NT2/D1 (cell line): Measurements from ENCODE around the gene SAFB.
A peak's percentile ranks its signal among the peaks of the same experiment; 100 is the strongest.
"Not testable (repeated sequence)": the region's sequence is repeated elsewhere in the genome, so short reads cannot be mapped to it uniquely, and the experiment has no call there.

ENCODE experiments used
- DNase-seq: peaks from one replicate; pipeline ENCODE4 v3.0.0-alpha.2; 2011; ENCODE audit warnings: low read depth, low spot score
- H3K27me3 ChIP-seq: 2 replicates; pipeline ENCODE4 v1.6.0; 2011; ENCODE audit warnings: mild to moderate bottlenecking; ENCODE audit not compliant: insufficient read length, insufficient read depth
- H3K36me3 ChIP-seq: 2 replicates; pipeline ENCODE4 v1.6.1; 2011; ENCODE audit warnings: mild to moderate bottlenecking, low read length, mixed read lengths; ENCODE audit not compliant: insufficient read depth, insufficient read length
- H3K4me1 ChIP-seq: 2 replicates; pipeline ENCODE4 v1.5.1; 2011; ENCODE audit not compliant: insufficient read depth, insufficient read length
- H3K4me3 ChIP-seq: 2 replicates; pipeline ENCODE4 v1.5.1; 2011; ENCODE audit warnings: low read depth; ENCODE audit not compliant: insufficient read length
- H3K9ac ChIP-seq: 2 replicates; pipeline ENCODE4 v1.6.0; 2011; ENCODE audit warnings: low read depth; ENCODE audit not compliant: insufficient read length
- H3K9me3 ChIP-seq: 2 replicates; pipeline ENCODE4 v1.5.1; 2011; ENCODE audit warnings: mild to moderate bottlenecking, low read length; ENCODE audit not compliant: insufficient read depth
- SUZ12 ChIP-seq: IDR thresholded peaks from 2 replicates; pipeline ENCODE4 v1.6.1; 2011; ENCODE audit not compliant: insufficient read length, insufficient read depth; ENCODE audit errors: extremely low read depth
- YY1 ChIP-seq: IDR thresholded peaks from 2 replicates; pipeline ENCODE4 v1.6.1; 2011; ENCODE audit not compliant: insufficient read length, insufficient read depth
- ZNF274 ChIP-seq: IDR thresholded peaks from 2 replicates; pipeline ENCODE4 v1.6.1; 2011; ENCODE audit warnings: mild to moderate bottlenecking, low read depth, low read length

The SAFB gene

GRCh38 chr19:5696196-5697021 is 73.5 kb downstream of the SAFB start:
- no peak for DNase-seq
- peaks cover 94% of the 10 kb centered on the region for H3K36me3 ChIP-seq
- TF ChIP-seq ZNF274 (no peak), SUZ12 (no peak), YY1 (no peak)
- H3K27me3 ChIP-seq = no peaks in the 10 kb centered on the region
- no peak overlapping the region for H3K9ac ChIP-seq
- H3K9me3 ChIP-seq = peaks cover 7% of the 10 kb centered on the region; the same call in 1 of the 2 replicates
- H3K4me1 ChIP-seq = peaks cover 25% of the 10 kb centered on the region
- H3K4me3 ChIP-seq = no peak overlapping the region

- no peak for DNase-seq
- Histone ChIP-seq H3K9ac (peak overlapping the region; percentile 17), H3K9me3 (peaks cover 12% of the 10 kb centered on the region; the same call in 1 of the 2 replicates), H3K36me3 (peaks cover 86% of the 10 kb centered on the region), H3K4me1 (peaks cover 19% of the 10 kb centered on the region), H3K27me3 (no peaks in the 10 kb centered on the region), H3K4me3 (no peak overlapping the region)
- TF ChIP-seq YY1 (no peak), ZNF274 (no peak), SUZ12 (no peak)
These were observed 74.4 kb downstream of the SAFB start for GRCh38 chr19:5697022-5697889.

- peaks cover 14% of the 10 kb centered on the region for H3K4me1 ChIP-seq
- DNase-seq = no peak
- no peak overlapping the region for H3K4me3 ChIP-seq
- peaks cover 79% of the 10 kb centered on the region for H3K36me3 ChIP-seq
- peaks cover 13% of the 10 kb centered on the region; the same call in 1 of the 2 replicates for H3K9me3 ChIP-seq
- TF ChIP-seq SUZ12 = no peak
- TF ChIP-seq ZNF274 = no peak
- no peak for TF ChIP-seq YY1
- no peaks in the 10 kb centered on the region for H3K27me3 ChIP-seq
- no peak overlapping the region for H3K9ac ChIP-seq
These were observed 75.2 kb downstream of the SAFB start for GRCh38 chr19:5697890-5698634.

GRCh38 chr19:5698635-5699422 is 75.9 kb downstream of the SAFB start:
- H3K9me3 ChIP-seq = peaks cover 21% of the 10 kb centered on the region; the same call in 1 of the 2 replicates

GRCh38 chr19:5700455-5701092 is 77.7 kb downstream of the SAFB start:
- H3K9me3 ChIP-seq = peaks cover 24% of the 10 kb centered on the region; the same call in 1 of the 2 replicates
- no peak overlapping the region for H3K9ac ChIP-seq
- H3K4me3 ChIP-seq = no peak overlapping the region
- H3K36me3 ChIP-seq = peaks cover 79% of the 10 kb centered on the region
- no peaks in the 10 kb centered on the region for H3K27me3 ChIP-seq
- peaks cover 5% of the 10 kb centered on the region for H3K4me1 ChIP-seq
- no peak for TF ChIP-seq YY1
- TF ChIP-seq SUZ12 = no peak
- TF ChIP-seq ZNF274 = no peak
- DNase-seq = no peak

More at GRCh38 chr19:5698635-5699422, 75.9 kb downstream of the SAFB start:
- H3K4me1 ChIP-seq = peaks cover 7% of the 10 kb centered on the region
- TF ChIP-seq SUZ12 (no peak), ZNF274 (no peak), YY1 (no peak)
- no peak overlapping the region for H3K4me3 ChIP-seq
- H3K27me3 ChIP-seq = no peaks in the 10 kb centered on the region
- H3K9ac ChIP-seq = no peak overlapping the region
- DNase-seq = no peak
- H3K36me3 ChIP-seq = peaks cover 79% of the 10 kb centered on the region

GRCh38 chr19:5702053-5702410 is 79.1 kb downstream of the SAFB start:
- not testable (repeated sequence) for H3K4me3 ChIP-seq, H3K27me3 ChIP-seq, DNase-seq, H3K4me1 ChIP-seq, H3K9ac ChIP-seq
- peaks cover 24% of the 10 kb centered on the region; the same call in 1 of the 2 replicates for H3K9me3 ChIP-seq
- peaks cover 78% of the 10 kb centered on the region for H3K36me3 ChIP-seq
